AG09319 (cell line): Measurements from ENCODE around the gene ZNF335.
A peak's percentile ranks its signal among the peaks of the same experiment; 100 is the strongest.

ENCODE experiments used
- DNase-seq: peaks from one replicate; pipeline ENCODE4 v3.0.0-alpha.2; 2010; ENCODE audit warnings: low read depth; ENCODE audit errors: extremely low read depth
- TF ChIP-seq, protein P1 (sequence below): IDR thresholded peaks from 2 replicates; pipeline ENCODE4 v1.5.1; 2011; ENCODE audit warnings: low read depth, mild to moderate bottlenecking, inconsistent platforms, low read length, moderate library complexity

The ZNF335 gene, protein sequence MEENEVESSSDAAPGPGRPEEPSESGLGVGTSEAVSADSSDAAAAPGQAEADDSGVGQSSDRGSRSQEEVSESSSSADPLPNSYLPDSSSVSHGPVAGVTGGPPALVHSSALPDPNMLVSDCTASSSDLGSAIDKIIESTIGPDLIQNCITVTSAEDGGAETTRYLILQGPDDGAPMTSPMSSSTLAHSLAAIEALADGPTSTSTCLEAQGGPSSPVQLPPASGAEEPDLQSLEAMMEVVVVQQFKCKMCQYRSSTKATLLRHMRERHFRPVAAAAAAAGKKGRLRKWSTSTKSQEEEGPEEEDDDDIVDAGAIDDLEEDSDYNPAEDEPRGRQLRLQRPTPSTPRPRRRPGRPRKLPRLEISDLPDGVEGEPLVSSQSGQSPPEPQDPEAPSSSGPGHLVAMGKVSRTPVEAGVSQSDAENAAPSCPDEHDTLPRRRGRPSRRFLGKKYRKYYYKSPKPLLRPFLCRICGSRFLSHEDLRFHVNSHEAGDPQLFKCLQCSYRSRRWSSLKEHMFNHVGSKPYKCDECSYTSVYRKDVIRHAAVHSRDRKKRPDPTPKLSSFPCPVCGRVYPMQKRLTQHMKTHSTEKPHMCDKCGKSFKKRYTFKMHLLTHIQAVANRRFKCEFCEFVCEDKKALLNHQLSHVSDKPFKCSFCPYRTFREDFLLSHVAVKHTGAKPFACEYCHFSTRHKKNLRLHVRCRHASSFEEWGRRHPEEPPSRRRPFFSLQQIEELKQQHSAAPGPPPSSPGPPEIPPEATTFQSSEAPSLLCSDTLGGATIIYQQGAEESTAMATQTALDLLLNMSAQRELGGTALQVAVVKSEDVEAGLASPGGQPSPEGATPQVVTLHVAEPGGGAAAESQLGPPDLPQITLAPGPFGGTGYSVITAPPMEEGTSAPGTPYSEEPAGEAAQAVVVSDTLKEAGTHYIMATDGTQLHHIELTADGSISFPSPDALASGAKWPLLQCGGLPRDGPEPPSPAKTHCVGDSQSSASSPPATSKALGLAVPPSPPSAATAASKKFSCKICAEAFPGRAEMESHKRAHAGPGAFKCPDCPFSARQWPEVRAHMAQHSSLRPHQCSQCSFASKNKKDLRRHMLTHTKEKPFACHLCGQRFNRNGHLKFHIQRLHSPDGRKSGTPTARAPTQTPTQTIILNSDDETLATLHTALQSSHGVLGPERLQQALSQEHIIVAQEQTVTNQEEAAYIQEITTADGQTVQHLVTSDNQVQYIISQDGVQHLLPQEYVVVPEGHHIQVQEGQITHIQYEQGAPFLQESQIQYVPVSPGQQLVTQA (N-terminal part only)

DNA sequence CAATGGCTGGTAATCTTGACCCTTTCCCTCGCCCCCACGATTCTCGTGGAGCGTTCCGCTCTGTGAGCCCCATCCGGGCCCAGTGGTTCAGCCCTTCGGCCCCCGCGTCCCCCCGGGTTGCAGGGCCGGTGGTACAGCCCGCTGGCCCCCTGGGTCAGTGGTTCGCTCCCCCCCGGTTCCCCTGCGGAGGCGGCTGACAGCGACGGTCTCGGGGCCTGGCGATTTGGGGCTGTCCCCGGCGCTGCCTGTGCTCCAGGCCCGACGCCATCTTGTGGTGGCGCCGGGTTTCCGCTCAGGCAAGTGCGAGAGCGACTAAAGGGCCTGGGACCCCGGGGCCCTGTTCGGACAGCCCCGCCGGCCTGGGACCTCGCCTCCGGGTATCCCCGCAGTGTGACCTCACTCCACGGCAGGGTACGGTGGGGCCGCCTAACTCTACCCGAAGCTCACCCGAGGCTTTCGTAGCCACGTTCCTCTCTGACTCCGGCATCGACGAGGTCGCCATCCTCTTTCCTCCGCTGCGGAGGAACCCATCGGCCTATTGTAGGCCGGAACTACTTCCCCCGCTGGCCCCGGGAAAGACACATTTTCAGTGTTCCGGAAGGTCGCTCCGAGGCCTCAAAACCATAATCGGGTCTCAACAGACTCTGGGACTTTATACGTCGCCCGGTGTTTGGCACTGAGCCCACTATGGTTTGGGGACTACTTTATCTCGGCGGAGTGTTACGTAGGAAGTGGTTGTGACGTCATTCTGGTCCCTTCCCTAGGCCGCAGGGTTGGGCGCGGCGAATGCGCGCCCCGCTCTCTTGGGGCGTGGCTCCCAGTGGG lies at the start of gene ZNF335:
Gene ZNF335, minus strand, starts transcription at position 529 of the 825 bp plus-strand sequence. CDS start 793 bp downstream, outside the sequence.
- peak; percentile 95 for DNase-seq
- TF ChIP-seq, protein P1, sequence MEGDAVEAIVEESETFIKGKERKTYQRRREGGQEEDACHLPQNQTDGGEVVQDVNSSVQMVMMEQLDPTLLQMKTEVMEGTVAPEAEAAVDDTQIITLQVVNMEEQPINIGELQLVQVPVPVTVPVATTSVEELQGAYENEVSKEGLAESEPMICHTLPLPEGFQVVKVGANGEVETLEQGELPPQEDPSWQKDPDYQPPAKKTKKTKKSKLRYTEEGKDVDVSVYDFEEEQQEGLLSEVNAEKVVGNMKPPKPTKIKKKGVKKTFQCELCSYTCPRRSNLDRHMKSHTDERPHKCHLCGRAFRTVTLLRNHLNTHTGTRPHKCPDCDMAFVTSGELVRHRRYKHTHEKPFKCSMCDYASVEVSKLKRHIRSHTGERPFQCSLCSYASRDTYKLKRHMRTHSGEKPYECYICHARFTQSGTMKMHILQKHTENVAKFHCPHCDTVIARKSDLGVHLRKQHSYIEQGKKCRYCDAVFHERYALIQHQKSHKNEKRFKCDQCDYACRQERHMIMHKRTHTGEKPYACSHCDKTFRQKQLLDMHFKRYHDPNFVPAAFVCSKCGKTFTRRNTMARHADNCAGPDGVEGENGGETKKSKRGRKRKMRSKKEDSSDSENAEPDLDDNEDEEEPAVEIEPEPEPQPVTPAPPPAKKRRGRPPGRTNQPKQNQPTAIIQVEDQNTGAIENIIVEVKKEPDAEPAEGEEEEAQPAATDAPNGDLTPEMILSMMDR: peak; percentile 24; the same call in 1 of the 2 replicates

DNA sequence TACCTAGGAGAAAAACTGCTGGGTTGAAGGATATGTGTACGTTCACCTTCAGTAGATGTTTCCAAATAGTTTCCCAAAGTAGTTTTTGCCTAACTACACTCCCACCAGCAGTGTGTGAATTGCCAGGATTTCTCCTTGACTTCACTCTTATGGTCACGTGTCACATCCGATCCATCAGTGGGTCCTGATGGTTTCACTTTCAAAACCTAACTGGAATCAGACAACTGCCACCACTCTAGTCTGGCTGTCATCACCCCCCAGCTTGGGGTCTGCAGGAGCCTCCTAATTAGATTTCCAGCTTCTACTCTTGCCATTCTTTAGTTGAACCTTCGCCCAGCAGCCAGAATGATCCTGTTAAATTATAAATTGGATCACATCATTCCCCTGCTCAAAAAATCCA lies 48.6 kb upstream of the ZNF335 start:
- TF ChIP-seq, protein P1: no peak
- no peak for DNase-seq

DNA sequence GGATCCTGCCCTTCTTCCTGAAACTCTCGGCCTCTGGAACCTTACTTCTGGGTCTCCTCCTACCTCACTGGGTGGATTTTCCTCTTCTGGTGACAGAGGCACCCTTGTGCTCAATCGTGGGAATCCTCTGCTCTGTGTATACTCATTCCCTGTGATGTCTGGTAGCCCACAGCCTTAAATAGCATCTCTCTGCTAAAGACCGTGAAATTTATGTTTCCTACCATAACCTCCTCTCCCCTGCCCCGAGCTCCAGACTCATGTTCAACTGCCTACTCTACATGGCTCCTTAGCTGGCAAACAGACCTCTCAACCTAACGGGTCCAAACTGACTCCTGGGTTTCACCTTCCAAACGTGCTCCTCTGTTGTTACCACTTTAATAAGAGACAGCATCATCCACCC lies 46.6 kb upstream of the ZNF335 start:
- TF ChIP-seq, protein P1: no peak

DNA sequence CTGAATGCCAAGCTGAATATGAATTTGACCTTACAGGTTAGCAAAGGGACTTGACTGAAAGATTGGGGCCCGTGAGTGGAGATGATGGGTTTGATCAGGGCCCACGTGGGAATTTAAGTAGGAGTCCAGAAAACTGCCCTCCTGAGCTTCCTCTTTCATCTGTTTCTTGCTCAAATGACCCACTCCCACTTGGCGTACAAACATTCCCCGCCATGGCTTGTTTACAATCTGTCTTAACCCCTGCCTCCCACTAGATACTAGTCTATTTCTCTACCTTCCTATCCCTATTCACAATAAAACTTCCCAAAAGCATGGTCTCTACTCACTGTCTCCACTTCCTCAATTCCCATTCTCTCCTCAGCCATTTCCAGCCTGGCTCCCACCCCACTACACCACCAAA lies 46.1 kb upstream of the ZNF335 start:
- TF ChIP-seq, protein P1: no peak

More for the DNA sequence above, 46.6 kb upstream of the ZNF335 start:
- DNase-seq: no peak

DNA sequence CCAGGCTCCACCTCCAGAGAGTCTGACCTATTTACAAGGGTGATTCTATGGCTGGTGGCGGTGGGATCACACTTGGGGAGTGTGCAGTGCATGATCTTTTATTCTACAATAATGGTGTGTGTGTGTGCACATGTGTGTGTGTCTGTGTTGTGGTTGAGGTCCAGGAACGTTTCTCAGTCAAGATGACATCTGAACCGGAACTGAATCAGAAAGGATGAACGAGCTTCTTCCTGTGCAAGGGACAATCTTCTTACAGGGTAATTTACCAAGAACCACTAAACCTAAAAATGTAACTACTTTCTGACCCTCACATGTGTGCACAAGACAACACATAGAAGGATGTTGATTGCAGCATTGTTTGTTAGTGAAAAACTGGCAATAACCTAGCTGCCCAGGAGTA lies 45.3 kb upstream of the ZNF335 start:
- no peak for DNase-seq
- TF ChIP-seq, protein P1: no peak

More for the DNA sequence above, 46.1 kb upstream of the ZNF335 start:
- no peak for DNase-seq
